Fibroblast of skin of left quadriceps (primary cell): ENCODE results near the gene TIMM10.
"Not testable (repeated sequence)": the region's sequence is repeated elsewhere in the genome, so short reads cannot be mapped to it uniquely, and the experiment has no call there.

ENCODE experiments used
- DNase-seq, 2 experiments: peaks; one replicate each; pipeline ENCODE4 v3.0.0-alpha.2; 2013; ENCODE audit warnings: low read depth in 2 of 2

Gene TIMM10

GRCh38 chr11:57542582-57542981 lies 12.0 kb upstream of the TIMM10 start:
- DNase-seq = no peak

GRCh38 chr11:57541169-57541568 lies 10.6 kb upstream of the TIMM10 start:
- DNase-seq = no peak

GRCh38 chr11:57539342-57539741 lies 8.8 kb upstream of the TIMM10 start:
- DNase-seq = no peak

- DNase-seq = no peak
Measured at GRCh38 chr11:57536947-57537619, 6.5 kb upstream of the TIMM10 start, which contains the start of gene SMTNL1. Gene SMTNL1 (plus strand): TSS chr11:57537595. CDS start chr11:57542643, 5,048 bp downstream.

GRCh38 chr11:57534449-57534848 lies 3.9 kb upstream of the TIMM10 start:
- DNase-seq = not testable (repeated sequence)

- DNase-seq = no peak
Measured at GRCh38 chr11:57530215-57530595, 349 bp downstream of the TIMM10 start.

- no peak for DNase-seq
Measured at GRCh38 chr11:57529012-57529411, 1.5 kb downstream of the TIMM10 start.

GRCh38 chr11:57527056-57527631 lies 3.4 kb downstream of the TIMM10 start:
- DNase-seq = peak in 1 of 2 experiments; percentile 20

- no peak for DNase-seq
Measured at GRCh38 chr11:57523419-57523818, 7.1 kb downstream of the TIMM10 start.

- DNase-seq = no peak
Measured at GRCh38 chr11:57521116-57521515, 9.4 kb downstream of the TIMM10 start.

- no peak for DNase-seq
Measured at GRCh38 chr11:57516061-57516443, 14.5 kb downstream of the TIMM10 start.

- DNase-seq = no peak
Measured at GRCh38 chr11:57515332-57516060, 15.1 kb downstream of the TIMM10 start, which contains the start of gene SLC43A1. Gene SLC43A1 (minus strand): TSS chr11:57515702. CDS start chr11:57514111, 1,591 bp downstream.

- DNase-seq = no peak
Measured at GRCh38 chr11:57514538-57515331, 15.8 kb downstream of the TIMM10 start.

- DNase-seq = no peak
Measured at GRCh38 chr11:57513911-57514537, 16.5 kb downstream of the TIMM10 start.

- no peak for DNase-seq
Measured at GRCh38 chr11:57513452-57513795, 17.1 kb downstream of the TIMM10 start.

- no peak for DNase-seq
Measured at GRCh38 chr11:57512646-57513451, 17.7 kb downstream of the TIMM10 start.

GRCh38 chr11:57511741-57512430 lies 18.7 kb downstream of the TIMM10 start:
- DNase-seq = no peak

GRCh38 chr11:57508341-57509170 lies 22.0 kb downstream of the TIMM10 start:
- DNase-seq = no peak

- DNase-seq = no peak
Measured at GRCh38 chr11:57506522-57506921, 24.0 kb downstream of the TIMM10 start.
